Smooth muscle cell of the coronary artery (primary cell): Measurements from ENCODE around the gene SYMPK. TPM values are rescaled to one million over a fixed set of nuclear protein-coding genes. Genes with fewer than 3 reads are reported as not detected.

Experiments used
- total RNA-seq: library from RNA; depleted of rRNA; stranded (reverse); fragments of >200 nt; gene quantifications from 2 replicates; pipeline ENCODE4 v1.2.3, GENCODE V29; 2014; ENCODE audit warnings: low replicate concordance

SYMPK gene
- 29.4 and 46.5 TPM in 2 replicates for total RNA-seq

DNA sequence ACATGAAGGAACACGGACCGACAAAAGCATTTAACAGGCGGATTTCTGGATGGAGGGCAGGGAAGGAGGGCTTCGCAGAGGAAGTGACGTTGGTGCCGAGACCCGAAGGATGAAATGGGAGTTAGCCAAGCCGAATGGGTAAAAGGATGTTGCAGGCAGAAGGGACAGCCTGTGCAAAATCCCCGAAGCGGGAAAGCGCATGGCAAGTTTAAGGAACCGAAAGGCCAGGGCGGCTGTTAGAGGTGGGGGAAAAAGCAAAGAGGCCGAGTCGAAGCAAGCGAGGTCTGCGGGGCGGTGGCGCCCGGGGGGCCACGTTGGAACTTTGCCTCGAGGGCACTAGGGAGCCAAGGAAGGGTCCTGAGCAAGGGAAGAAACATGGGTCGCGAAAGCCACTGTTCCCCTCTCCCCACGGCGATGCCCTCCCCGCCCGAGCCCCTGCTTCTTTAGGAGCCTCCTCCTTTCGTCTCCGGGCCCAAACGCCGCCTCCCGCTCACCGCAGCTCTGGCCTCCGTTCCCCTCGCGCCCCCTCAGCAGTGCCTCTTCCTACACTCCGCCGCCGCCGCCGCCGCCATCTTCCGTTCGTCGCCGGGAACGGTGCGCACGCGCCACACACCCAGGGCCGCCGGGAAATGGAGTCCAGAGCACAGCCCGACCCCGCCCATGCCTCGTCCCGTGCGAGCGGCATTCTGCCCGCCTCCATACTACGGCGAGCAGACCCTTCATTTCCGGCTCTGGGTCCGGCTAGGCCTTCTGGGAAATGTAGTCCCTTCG lies at the start of gene SYMPK:
SYMPK (minus strand) TSS at position 584 of the 771 bp plus-strand sequence. CDS start 8,652 bp downstream, outside the sequence.

DNA sequence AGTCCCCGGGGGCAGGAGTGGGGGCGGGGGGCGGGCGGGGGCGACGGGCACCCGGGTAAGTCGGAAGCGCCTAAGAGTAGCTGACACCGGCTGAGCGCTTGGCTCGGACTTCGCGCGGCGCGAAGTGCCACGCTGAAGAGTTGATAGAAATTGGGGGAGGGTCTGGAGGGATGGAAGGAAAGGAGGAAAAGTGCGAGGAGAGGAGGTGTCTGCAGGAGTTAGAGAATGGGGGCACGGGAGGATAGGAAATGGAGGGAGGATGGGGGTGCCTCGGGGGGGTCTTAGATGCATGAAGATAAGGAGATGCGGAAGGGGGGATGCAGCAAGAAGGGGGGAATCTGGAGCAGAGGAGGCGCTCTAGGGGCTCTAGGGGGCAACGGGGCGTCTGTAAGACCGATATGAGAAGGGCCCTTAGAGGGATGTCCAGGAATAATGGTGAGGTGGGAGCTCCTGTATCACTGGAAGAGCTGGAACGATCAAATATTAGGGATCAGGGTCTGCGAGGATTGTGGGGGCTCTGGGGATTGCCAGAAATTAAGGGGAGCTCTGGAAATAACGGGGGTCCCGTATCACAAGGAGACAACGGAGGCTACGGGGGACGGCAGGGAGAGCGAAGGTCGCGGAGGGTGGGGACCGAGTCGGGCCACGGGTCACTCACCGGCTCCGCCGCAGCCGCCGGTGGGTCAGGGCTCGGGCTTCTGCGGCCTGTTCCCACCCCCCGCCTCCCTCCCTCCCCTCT lies 39.1 kb upstream of the SYMPK start, which contains the start of gene MYPOP:
MYPOP (minus strand) TSS at position 702 of the 739 bp plus-strand sequence. CDS start 840 bp downstream, outside the sequence.

DNA sequence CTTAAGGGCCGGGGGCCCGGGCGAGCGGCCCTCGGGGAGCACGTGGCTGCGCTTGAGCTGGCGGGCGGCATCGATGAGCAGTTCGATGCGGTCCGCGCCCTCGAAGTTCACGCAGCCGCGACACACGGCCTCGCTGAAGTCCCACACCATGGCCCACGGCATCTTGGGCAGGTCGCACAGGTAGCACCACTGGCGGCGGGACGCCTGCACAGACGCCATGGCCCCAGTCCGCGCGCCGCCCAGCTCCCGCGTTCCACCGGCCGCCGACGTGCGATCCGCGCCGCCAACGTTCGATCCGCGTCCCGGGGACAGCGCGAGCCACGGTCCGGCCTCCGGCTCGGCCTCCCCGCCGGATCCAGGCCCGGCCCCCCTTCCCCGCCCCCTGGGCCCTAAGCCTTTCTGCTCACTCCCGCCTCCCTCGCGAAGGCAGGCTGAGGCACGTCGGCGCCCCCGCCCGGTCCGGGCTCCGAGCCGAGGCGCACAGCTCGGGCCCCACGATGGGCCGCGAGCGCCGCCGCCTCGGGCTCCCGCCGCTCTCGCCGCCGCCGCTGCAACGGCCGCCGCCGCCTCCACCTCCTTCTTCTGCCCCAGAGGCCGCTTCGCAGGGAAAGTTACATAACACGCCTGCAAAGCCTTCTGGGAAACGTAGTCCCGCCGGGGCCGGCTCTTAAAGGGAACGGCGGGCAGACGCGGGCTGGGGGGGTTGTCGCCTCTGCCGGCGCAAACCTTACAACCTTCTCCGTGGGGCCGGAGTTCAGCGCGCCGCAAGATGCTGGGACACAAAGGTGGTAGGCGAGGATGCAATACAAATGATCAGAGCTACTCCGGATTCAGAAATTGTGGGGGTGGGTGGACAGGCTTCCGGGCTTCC lies 22.8 kb upstream of the SYMPK start, which contains the start of gene IRF2BP1:
IRF2BP1 (minus strand) TSS at position 586 of the 871 bp plus-strand sequence; CDS start at position 219, 367 bp downstream.

GRCh38 chr19:45863840-45864628 lies 1.1 kb upstream of the SYMPK start, which contains the start of gene FOXA3:
Gene FOXA3 (plus strand): TSS chr19:45864326. CDS start chr19:45864457, 131 bp downstream.

GRCh38 chr19:45814851-45815480 lies 48.0 kb downstream of the SYMPK start, which contains the start of gene RSPH6A:
Gene RSPH6A (minus strand): TSS chr19:45815308. CDS start chr19:45815176, 132 bp downstream.

GRCh38 chr19:45792470-45793177 lies 70.3 kb downstream of the SYMPK start, which contains the start of gene DMWD:
Gene DMWD (minus strand): TSS chr19:45792845. CDS start chr19:45792756, 89 bp downstream.

GRCh38 chr19:45782162-45782691 lies 80.7 kb downstream of the SYMPK start, which contains the start of gene DMPK:
Gene DMPK (minus strand): TSS chr19:45782490. CDS start chr19:45782352, 138 bp downstream.

DNA sequence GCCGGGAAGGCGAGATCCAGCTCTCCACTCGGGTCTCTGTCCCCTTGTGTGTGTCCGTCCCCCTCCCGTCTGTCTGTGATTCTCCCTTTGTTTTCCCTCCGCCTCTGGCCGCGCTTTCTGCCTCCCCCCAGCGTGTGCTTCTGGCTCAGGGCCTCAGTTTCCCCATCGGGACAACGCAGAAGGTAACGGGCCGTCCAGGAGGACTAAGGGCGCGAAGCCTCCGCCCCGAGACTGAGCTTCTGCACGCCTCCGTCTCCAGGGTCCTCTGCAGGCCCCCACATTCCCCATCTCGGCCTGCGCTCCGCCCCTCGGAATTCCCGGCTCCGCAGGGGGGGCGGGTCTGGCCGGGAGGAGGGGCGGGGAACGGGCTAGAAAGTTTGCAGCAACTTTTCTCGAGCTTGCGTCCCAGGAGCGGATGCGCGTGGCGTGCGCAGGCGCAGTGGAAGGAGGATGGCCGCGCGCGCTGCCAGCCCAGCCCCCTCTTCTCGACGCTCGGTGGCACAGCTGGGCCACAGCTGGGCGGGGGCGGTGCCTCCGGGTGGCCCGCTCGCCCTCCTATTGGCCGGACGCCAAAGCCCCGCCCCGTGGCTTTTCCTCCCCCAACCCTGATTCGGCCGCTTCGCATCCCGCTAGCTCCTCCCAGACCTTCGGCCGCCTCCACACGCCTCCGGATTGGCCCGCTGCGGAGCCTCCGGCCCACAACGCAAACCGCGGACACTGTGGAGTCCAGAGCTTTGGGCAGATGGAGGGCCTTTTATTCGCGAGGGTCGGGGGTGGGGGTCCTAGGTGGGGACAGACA lies 93.8 kb downstream of the SYMPK start, which contains the start of gene SIX5:
SIX5 (minus strand) TSS at position 269 of the 799 bp plus-strand sequence. CDS start 408 bp downstream, outside the sequence.

Other genes with a start within 250 kb of the SYMPK start
- 33.4 and 64.9 TPM in 2 replicates for gene EML2, start 223.8 kb downstream of the SYMPK start, total RNA-seq
- gene GIPR, start 194.9 kb downstream of the SYMPK start, total RNA-seq: 1.8 TPM in 1 of 2 replicates, not detected in the other
- gene SNRPD2, start 171.2 kb downstream of the SYMPK start, total RNA-seq: 966 and 1,002 TPM in 2 replicates
- 3.2 and 10.4 TPM in 2 replicates for gene QPCTL, start 170.5 kb downstream of the SYMPK start, total RNA-seq
- gene FBXO46, start 132.3 kb downstream of the SYMPK start, total RNA-seq: 2.3 and 3.5 TPM in 2 replicates
- gene MEIOSIN, start 129.7 kb downstream of the SYMPK start, total RNA-seq: not detected in 2 replicates
- 4.1 and 6.2 TPM in 2 replicates for gene SIX5, start 93.9 kb downstream of the SYMPK start, total RNA-seq
- gene DMPK, start 80.7 kb downstream of the SYMPK start, total RNA-seq: 28.9 and 131 TPM in 2 replicates
- 14.3 and 21.6 TPM in 2 replicates for gene DMWD, start 70.3 kb downstream of the SYMPK start, total RNA-seq
- gene RSPH6A, start 47.8 kb downstream of the SYMPK start, total RNA-seq: 0.08 TPM in 1 of 2 replicates, not detected in the other
- gene FOXA3, start 1.2 kb upstream of the SYMPK start, total RNA-seq: not detected in 2 replicates
- gene IRF2BP1, start 23.0 kb upstream of the SYMPK start, total RNA-seq: 14.5 and 24.1 TPM in 2 replicates
- gene MYPOP, start 39.5 kb upstream of the SYMPK start, total RNA-seq: 0.94 and 1.1 TPM in 2 replicates
- not detected in 2 replicates for gene NANOS2, start 51.6 kb upstream of the SYMPK start, total RNA-seq
- gene NOVA2, start 110.7 kb upstream of the SYMPK start, total RNA-seq: 0.23 and 1.2 TPM in 2 replicates
- gene CCDC61, start 132.3 kb upstream of the SYMPK start, total RNA-seq: 6.0 and 6.4 TPM in 2 replicates
- gene PGLYRP1, start 159.9 kb upstream of the SYMPK start, total RNA-seq: not detected in 2 replicates
- gene IGFL4, start 177.9 kb upstream of the SYMPK start, total RNA-seq: under 0.01 TPM in 1 of 2 replicates, not detected in the other